H9 (cell line): ENCODE data around the gene UQCRFS1. TPM values are rescaled to one million over a fixed set of nuclear protein-coding genes. Genes with fewer than 3 reads are reported as not detected.

Experiments
- DNase-seq: peaks from one replicate; pipeline ENCODE4 v3.0.0-alpha.2; 2017
- H2AFZ ChIP-seq: one replicate; pipeline ENCODE4 v1.6.1; 2013; ENCODE audit warnings: mild to moderate bottlenecking, low read length, control low read depth, moderate library complexity
- H2AK5ac ChIP-seq: 2 replicates; pipeline ENCODE4 v1.6.1; 2013; ENCODE audit warnings: low read length, control low read depth, mixed read lengths; ENCODE audit not compliant: insufficient read length
- H2BK120ac ChIP-seq: one replicate; pipeline ENCODE4 v1.6.1; 2013; ENCODE audit warnings: low read depth, mild to moderate bottlenecking, low read length, control low read depth, inconsistent platforms; ENCODE audit not compliant: poor library complexity, severe bottlenecking
- H2BK12ac ChIP-seq: 2 replicates; pipeline ENCODE4 v1.6.1; 2013; ENCODE audit warnings: low read length, control low read depth, mixed read lengths, low read depth; ENCODE audit not compliant: insufficient read length
- H2BK15ac ChIP-seq: 2 replicates; pipeline ENCODE4 v1.6.1; 2013; ENCODE audit warnings: low read depth, low read length, control low read depth
- H2BK20ac ChIP-seq: one replicate; pipeline ENCODE4 v1.6.1; 2013; ENCODE audit warnings: low read depth, mild to moderate bottlenecking, low read length, control low read depth, inconsistent platforms; ENCODE audit not compliant: poor library complexity, severe bottlenecking
- H2BK5ac ChIP-seq: 2 replicates; pipeline ENCODE4 v1.6.1; 2013; ENCODE audit warnings: low read length, control low read depth, mixed read lengths; ENCODE audit not compliant: insufficient read length
- H3K14ac ChIP-seq: 2 replicates; pipeline ENCODE4 v1.6.1; 2013; ENCODE audit warnings: low read length, control low read depth; ENCODE audit not compliant: insufficient read depth
- H3K18ac ChIP-seq: 2 replicates; pipeline ENCODE4 v1.6.1; 2013; ENCODE audit warnings: low read depth, mild to moderate bottlenecking, mixed read lengths, low read length, control low read depth; ENCODE audit not compliant: insufficient read length
- H3K23ac ChIP-seq: 2 replicates; pipeline ENCODE4 v1.6.1; 2013; ENCODE audit warnings: low read length, control low read depth, mixed read lengths, low read depth; ENCODE audit not compliant: insufficient read length
- H3K23me2 ChIP-seq: 2 replicates; pipeline ENCODE4 v1.6.1; 2013; ENCODE audit warnings: low read depth, mild to moderate bottlenecking, mixed read lengths, low read length, control low read depth; ENCODE audit not compliant: insufficient read length, poor library complexity, severe bottlenecking
- H3K27ac ChIP-seq: 2 replicates; pipeline ENCODE4 v1.5.1; 2013; ENCODE audit warnings: low read length, control low read depth, mixed read lengths, low read depth; ENCODE audit not compliant: insufficient read length
- H3K27me3 ChIP-seq: 2 replicates; pipeline ENCODE4 v1.6.1; 2013; ENCODE audit warnings: low read length, control low read depth, inconsistent platforms; ENCODE audit not compliant: insufficient read depth
- H3K4ac ChIP-seq: 2 replicates; pipeline ENCODE4 v1.6.1; 2013; ENCODE audit warnings: low read depth, mild to moderate bottlenecking, control low read depth, inconsistent platforms, low read length, moderate library complexity
- H3K4me1 ChIP-seq: 2 replicates; pipeline ENCODE4 v1.6.1; 2013; ENCODE audit warnings: low read length, control low read depth, inconsistent platforms; ENCODE audit not compliant: insufficient read depth
- H3K4me2 ChIP-seq: 2 replicates; pipeline ENCODE4 v1.6.1; 2013; ENCODE audit warnings: low read length, control low read depth, mixed read lengths; ENCODE audit not compliant: insufficient read length, insufficient read depth
- H3K56ac ChIP-seq: 2 replicates; pipeline ENCODE4 v1.6.1; 2013; ENCODE audit warnings: low read depth, mild to moderate bottlenecking, mixed read lengths, low read length, control low read depth; ENCODE audit not compliant: insufficient read length
- H3K79me1 ChIP-seq: 2 replicates; pipeline ENCODE4 v1.6.1; 2013; ENCODE audit warnings: low read depth, mild to moderate bottlenecking, moderate library complexity, low read length, control low read depth, inconsistent platforms; ENCODE audit not compliant: insufficient read depth, poor library complexity, severe bottlenecking
- H3K79me2 ChIP-seq: 2 replicates; pipeline ENCODE4 v1.6.1; 2013; ENCODE audit warnings: low read length, control low read depth, inconsistent platforms; ENCODE audit not compliant: insufficient read depth
- H3K9ac ChIP-seq: 2 replicates; pipeline ENCODE4 v1.6.1; 2013; ENCODE audit warnings: low read length, control low read depth, mixed read lengths; ENCODE audit not compliant: insufficient read length; ENCODE audit errors: extremely low read depth
- H3K9me3 ChIP-seq: one replicate; pipeline ENCODE4 v1.6.1; 2013; ENCODE audit warnings: low read depth, low read length, inconsistent platforms; ENCODE audit not compliant: control insufficient read depth
- H3T11ph ChIP-seq: one replicate; pipeline ENCODE4 v1.6.1; 2013; ENCODE audit warnings: mild to moderate bottlenecking, low read length, control low read depth, inconsistent platforms
- H4K20me1 ChIP-seq: one replicate; pipeline ENCODE4 v1.6.1; 2013; ENCODE audit not compliant: control insufficient read depth, insufficient read length, insufficient read depth
- H4K5ac ChIP-seq: 2 replicates; pipeline ENCODE4 v1.6.1; 2013; ENCODE audit warnings: low read depth, mild to moderate bottlenecking, mixed read lengths, low read length, control low read depth; ENCODE audit not compliant: insufficient read length
- H4K8ac ChIP-seq: replicated peaks from 2 replicates; pipeline ENCODE4 v1.6.1; 2013; ENCODE audit warnings: low read length, control low read depth, mixed read lengths, low read depth; ENCODE audit not compliant: insufficient read length
- H4K91ac ChIP-seq: 2 replicates; pipeline ENCODE4 v1.6.1; 2013; ENCODE audit warnings: low read depth, mild to moderate bottlenecking, moderate library complexity, mixed read lengths, low read length, control low read depth; ENCODE audit not compliant: insufficient read length
- H3K27ac Mint-ChIP-seq, 3 experiments: 2 replicates in 2 of 3; 3 replicates in 1 of 3; pipeline ENCODE4 v1.8.0; 2020 to 2021; ENCODE audit warnings: mixed read lengths in 3 of 3, mild to moderate bottlenecking in 1 of 3, moderate library complexity in 1 of 3
- H3K27me3 Mint-ChIP-seq: 2 replicates; pipeline ENCODE4 v1.8.0; 2021; ENCODE audit warnings: low read depth, mild to moderate bottlenecking, moderate library complexity, mixed read lengths
- H3K36me3 Mint-ChIP-seq, 3 experiments: 2 replicates in 2 of 3; 3 replicates in 1 of 3; pipeline ENCODE4 v1.8.0; 2020 to 2021; ENCODE audit warnings: low read depth in 3 of 3, mixed read lengths in 3 of 3; ENCODE audit not compliant: insufficient read depth in 1 of 3
- H3K4me1 Mint-ChIP-seq, 2 experiments: 2 replicates each; pipeline ENCODE4 v1.8.0; 2020; ENCODE audit warnings: mixed read lengths in 2 of 2
- H3K4me3 Mint-ChIP-seq, 2 experiments: 2 replicates in 1 of 2; 3 replicates in 1 of 2; pipeline ENCODE4 v1.8.0; 2020 to 2021; ENCODE audit warnings: mild to moderate bottlenecking in 2 of 2, mixed read lengths in 2 of 2, moderate library complexity in 1 of 2
- H3K9me3 Mint-ChIP-seq, 2 experiments: 2 replicates in 1 of 2; 3 replicates in 1 of 2; pipeline ENCODE4 v1.8.0; 2020; ENCODE audit warnings: mild to moderate bottlenecking in 2 of 2, mixed read lengths in 2 of 2, moderate library complexity in 1 of 2
- CTCF ChIP-seq: fragments of 200-600 bp; sonication (generic); conservative IDR thresholded peaks from 3 replicates; pipeline ENCODE4 v1.8.0; 2021; ENCODE audit warnings: antibody characterized with exemption, mild to moderate bottlenecking
- WGBS: extraction: QIAGEN DNeasy Blood & Tissue Kit; methylation state at CpG from one replicate; pipeline ENCODE4 v1.1.7; 2013; ENCODE audit warnings: missing lambda C conversion rate, low lambda C conversion rate, mixed read lengths; ENCODE audit not compliant: insufficient read length; ENCODE audit errors: extremely low coverage; 5-methylcytosine and 5-hydroxymethylcytosine counted together
- total RNA-seq: library from RNA; stranded (reverse); gene quantifications from 2 replicates; pipeline ENCODE4 v1.2.1, GENCODE V29; 2021

UQCRFS1 gene
- total RNA-seq, 1 experiment from 2014 or later: 46.1 TPM

DNA sequence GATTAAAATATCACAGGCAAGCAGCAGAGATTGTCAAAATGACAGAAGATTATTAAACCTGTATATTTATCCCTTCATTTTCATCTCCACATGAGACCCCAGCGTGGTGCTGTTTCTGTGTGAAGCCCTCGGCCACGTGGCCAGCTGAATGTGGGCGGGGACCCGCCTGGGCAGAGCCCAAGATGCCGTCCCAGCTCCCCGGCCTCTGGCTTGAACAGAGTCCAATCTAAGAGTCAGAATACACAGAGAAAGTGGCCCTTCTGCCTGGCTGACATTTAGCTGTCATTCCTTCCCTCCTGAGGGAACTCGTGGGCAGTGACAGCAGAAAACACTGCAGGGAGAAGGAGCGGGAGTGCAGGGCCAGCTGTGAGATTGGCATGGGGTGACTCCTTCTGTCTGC, 34.9 kb upstream of the UQCRFS1 start:
- TF ChIP-seq CTCF: no peak
- H3K4me1 ChIP-seq: no peaks in the 10 kb centered on the region
- H3K23ac ChIP-seq: no peak overlapping the region
- H2BK120ac ChIP-seq: no peak overlapping the region
- no CpG with 5 or more reads among the region's 9 CpGs for WGBS
- no peak overlapping the region for H4K91ac ChIP-seq
- no peak overlapping the region for H3K56ac ChIP-seq
- H3T11ph ChIP-seq: no peak overlapping the region
- H3K27ac ChIP-seq: no peak overlapping the region
- H4K20me1 ChIP-seq: no peaks in the 10 kb centered on the region
- H4K5ac ChIP-seq: no peak overlapping the region
- no peaks in the 10 kb centered on the region for H3K79me1 ChIP-seq
- no peaks in the 10 kb centered on the region for H3K23me2 ChIP-seq
- no peaks in the 10 kb centered on the region for H3K9me3 ChIP-seq
- no peak overlapping the region for H2BK12ac ChIP-seq
- no peak overlapping the region for H2AFZ ChIP-seq
- Mint-ChIP-seq H3K9me3 (peaks cover 0 to 2% of the 10 kb centered on the region in 2 experiments; a peak in 2 of 5 replicates), H3K36me3 (0 out of 7 replicates have a peak, but pooled peaks cover 0 to 1% (median 0%) of the 10 kb centered on the region in 3 experiments), H3K4me3 (no peak overlapping the region), H3K27ac (no peak overlapping the region), H3K27me3 (peaks cover 14% of the 10 kb centered on the region), H3K4me1 (peaks cover 30 to 33% of the 10 kb centered on the region in 2 experiments)
- no peak overlapping the region for H2AK5ac ChIP-seq
- H2BK15ac ChIP-seq: no peak overlapping the region
- H2BK20ac ChIP-seq: no peak overlapping the region
- H4K8ac ChIP-seq: no peak overlapping the region
- H3K14ac ChIP-seq: no peak overlapping the region
- no peaks in the 10 kb centered on the region for H3K79me2 ChIP-seq
- no peak overlapping the region for H3K9ac ChIP-seq
- no peak overlapping the region for H2BK5ac ChIP-seq
- H3K27me3 ChIP-seq: no peaks in the 10 kb centered on the region
- H3K4me2 ChIP-seq: no peak overlapping the region
- DNase-seq: no peak
- no peak overlapping the region for H3K18ac ChIP-seq
- no peak overlapping the region for H3K4ac ChIP-seq
